ENCODE results near the gene TIMP2.

GRCh38 chr17:78951967-78952551, 26.9 kb upstream of the TIMP2 start:
- TF ChIP-seq POLR2A (IDR thresholded peaks at IDR 0.05; ENCODE audit: borderline replicate concordance, extremely low read depth, insufficient read depth, insufficient read length) = no peak
- TF ChIP-seq ZBTB33 (IDR thresholded peaks at IDR 0.05; ENCODE audit: extremely low read depth, insufficient replicate concordance, low read length) = no peak
- TF ChIP-seq POLR2AphosphoS5 (IDR thresholded peaks at IDR 0.05; ENCODE audit: low read depth, low read length) = no peak
- TF ChIP-seq CEBPB (IDR thresholded peaks at IDR 0.05; ENCODE audit: low read depth) = no peak
- no peak for TF ChIP-seq EZH2 (IDR thresholded peaks at IDR 0.05)
- TF ChIP-seq CTCF (IDR thresholded peaks at IDR 0.05 in 2 of 3, conservative IDR thresholded peaks at IDR 0.05 in 1 of 3; ENCODE audit: borderline replicate concordance in 1 of 3, insufficient read depth in 1 of 3, low read depth in 2 of 3, low read length in 2 of 3) = no peak
- no peak for TF ChIP-seq FOSL1 (IDR thresholded peaks at IDR 0.05; ENCODE audit: low read depth)
- TF ChIP-seq, protein P1, sequence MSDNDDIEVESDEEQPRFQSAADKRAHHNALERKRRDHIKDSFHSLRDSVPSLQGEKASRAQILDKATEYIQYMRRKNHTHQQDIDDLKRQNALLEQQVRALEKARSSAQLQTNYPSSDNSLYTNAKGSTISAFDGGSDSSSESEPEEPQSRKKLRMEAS (IDR thresholded peaks at IDR 0.05) = no peak
- TF ChIP-seq ZFX (IDR thresholded peaks at IDR 0.05) = no peak
- TF ChIP-seq ZNF274 (IDR thresholded peaks at IDR 0.05; ENCODE audit: low read depth, low read length) = no peak
- TF ChIP-seq SRF (IDR thresholded peaks at IDR 0.05; ENCODE audit: low read depth) = no peak
- TF ChIP-seq SP1 (IDR thresholded peaks at IDR 0.05; ENCODE audit: low read depth) = no peak
- no peak for TF ChIP-seq CBX3 (IDR thresholded peaks at IDR 0.05; ENCODE audit: low read depth)

All from HCT116 (cell line).